Dendritic cell treated with granulocyte-macrophage colony-stimulating factor and Interleukin-4, amounts not matched to agents 40 ng/mL and 50 ng/mL, for 4 days (primary cell): ENCODE data around the gene CACNA2D1.
"Not testable (repeated sequence)": the region's sequence is repeated elsewhere in the genome, so short reads cannot be mapped to it uniquely, and the experiment has no call there.

Experiments
- H3K27ac Mint-ChIP-seq: one replicate; pipeline ENCODE4 v1.8.0; 2022; ENCODE audit warnings: mild to moderate bottlenecking, mixed read lengths
- H3K27me3 Mint-ChIP-seq: one replicate; pipeline ENCODE4 v1.8.0; 2022; ENCODE audit warnings: mild to moderate bottlenecking, mixed read lengths
- H3K36me3 Mint-ChIP-seq: one replicate; pipeline ENCODE4 v1.8.0; 2022; ENCODE audit warnings: low read depth, mixed read lengths
- H3K4me1 Mint-ChIP-seq: one replicate; pipeline ENCODE4 v1.8.0; 2022; ENCODE audit warnings: low read depth, mixed read lengths
- H3K4me3 Mint-ChIP-seq: one replicate; pipeline ENCODE4 v1.8.0; 2022; ENCODE audit warnings: mild to moderate bottlenecking, moderate library complexity, mixed read lengths
- H3K9me3 Mint-ChIP-seq: one replicate; pipeline ENCODE4 v1.8.0; 2022; ENCODE audit warnings: mixed read lengths
- intact Hi-C: fragments of 100-400 bp; cut with micrococcal nuclease; formaldehyde crosslinking; loops from one replicate; pipeline ENCODE4 v1.15.0; 2022

The CACNA2D1 gene

DNA sequence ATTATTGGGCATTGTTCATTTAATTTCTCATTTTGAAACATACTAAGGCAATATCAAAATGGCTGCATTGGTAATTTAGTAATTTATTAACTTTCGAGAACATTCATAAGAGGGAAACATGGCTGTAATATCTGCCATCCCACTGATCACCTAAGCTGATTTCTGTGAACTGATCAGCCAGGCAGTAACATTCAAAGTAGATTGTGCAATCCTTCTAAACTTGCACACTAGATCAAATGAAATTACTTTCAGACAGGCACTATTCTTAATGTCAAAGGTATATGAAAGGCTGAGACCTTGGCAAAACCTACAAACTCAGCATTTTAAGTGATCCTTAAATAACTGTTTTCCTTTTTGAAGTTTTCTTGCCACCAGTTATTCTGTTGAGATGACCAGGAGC is 290.7 kb downstream of the CACNA2D1 start:
- H3K4me3 Mint-ChIP-seq = no peak overlapping the region
- H3K27ac Mint-ChIP-seq = no peak overlapping the region
- intact Hi-C loops = no loop called here
- no peaks in the 10 kb centered on the region for H3K9me3 Mint-ChIP-seq
- no peaks in the 10 kb centered on the region for H3K27me3 Mint-ChIP-seq
- no peaks in the 10 kb centered on the region for H3K36me3 Mint-ChIP-seq
- no peaks in the 10 kb centered on the region for H3K4me1 Mint-ChIP-seq

DNA sequence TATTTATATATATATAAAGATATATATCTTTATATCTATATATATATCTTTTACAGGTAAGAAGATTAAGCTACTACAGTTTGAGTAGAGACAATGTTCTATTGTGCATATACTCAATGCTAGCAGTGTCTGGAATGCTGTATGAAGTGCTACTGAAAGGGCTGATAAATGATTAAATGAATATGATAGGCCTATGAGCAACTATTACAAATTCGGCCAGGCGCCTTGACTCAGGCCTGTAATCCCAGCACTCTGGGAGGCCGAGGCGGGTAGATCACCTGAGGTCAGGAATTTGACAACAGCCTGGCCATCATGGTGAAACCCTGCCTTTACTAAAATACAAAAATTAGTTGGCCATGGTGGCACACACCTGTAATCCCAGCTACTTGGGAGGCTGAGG is 297.1 kb downstream of the CACNA2D1 start:
- H3K27ac Mint-ChIP-seq = no peak overlapping the region
- no peaks in the 10 kb centered on the region for H3K36me3 Mint-ChIP-seq
- intact Hi-C loops = no loop called here
- no peaks in the 10 kb centered on the region for H3K27me3 Mint-ChIP-seq
- H3K4me1 Mint-ChIP-seq = no peaks in the 10 kb centered on the region
- H3K4me3 Mint-ChIP-seq = no peak overlapping the region
- H3K9me3 Mint-ChIP-seq = no peaks in the 10 kb centered on the region

DNA sequence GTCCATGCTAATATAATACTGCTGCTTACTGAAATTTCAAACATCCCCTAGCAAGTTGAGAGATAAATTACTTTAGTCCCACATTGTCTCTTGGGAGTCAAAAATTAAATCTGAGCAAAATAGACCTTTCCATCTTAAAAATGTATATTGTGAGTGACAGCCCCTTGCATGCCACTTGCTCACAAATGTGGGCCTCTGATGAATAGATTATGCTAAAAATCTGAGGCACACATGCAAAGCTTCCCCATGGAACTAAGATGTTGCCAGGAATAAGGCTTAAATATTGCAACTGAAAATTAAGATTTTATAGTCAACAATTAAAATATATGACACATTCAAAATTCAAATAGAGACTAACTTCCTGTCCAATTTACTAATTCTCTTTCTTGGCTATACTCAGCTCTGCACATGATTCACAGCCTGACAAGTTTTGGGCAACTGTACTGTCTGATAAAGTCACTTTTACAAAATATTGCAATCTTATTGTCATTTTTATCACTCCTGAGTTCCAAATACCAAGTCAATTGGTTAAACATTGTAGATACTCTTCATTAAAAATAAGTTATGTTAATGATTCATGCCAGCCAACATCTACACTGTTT is 301.2 kb downstream of the CACNA2D1 start:
- no peaks in the 10 kb centered on the region for H3K4me1 Mint-ChIP-seq
- H3K9me3 Mint-ChIP-seq = no peaks in the 10 kb centered on the region
- intact Hi-C loops = no loop called here
- no peak overlapping the region for H3K27ac Mint-ChIP-seq
- no peaks in the 10 kb centered on the region for H3K27me3 Mint-ChIP-seq
- no peak overlapping the region for H3K4me3 Mint-ChIP-seq
- no peaks in the 10 kb centered on the region for H3K36me3 Mint-ChIP-seq

DNA sequence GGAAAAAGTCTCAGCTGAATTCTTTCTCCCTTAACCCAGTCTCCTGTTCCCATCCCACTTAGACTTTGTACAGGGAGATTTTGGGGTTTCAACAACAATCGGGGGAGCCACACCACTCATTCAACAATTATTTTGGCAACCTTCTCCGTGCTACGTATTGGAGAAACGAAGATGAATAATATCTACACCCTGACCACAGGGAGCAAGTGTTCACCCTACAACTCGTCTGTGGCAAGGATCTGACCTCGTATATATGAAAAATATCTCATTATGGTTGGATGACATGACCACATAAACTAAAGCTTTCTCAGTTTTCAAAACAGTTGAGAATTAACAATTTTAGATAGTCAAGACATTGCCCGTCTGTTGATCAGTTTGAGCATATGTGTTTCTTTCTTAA is 302.1 kb downstream of the CACNA2D1 start:
- no peak overlapping the region for H3K4me3 Mint-ChIP-seq
- H3K27ac Mint-ChIP-seq = no peak overlapping the region
- no peaks in the 10 kb centered on the region for H3K27me3 Mint-ChIP-seq
- H3K36me3 Mint-ChIP-seq = no peaks in the 10 kb centered on the region
- no peaks in the 10 kb centered on the region for H3K4me1 Mint-ChIP-seq
- intact Hi-C loops = no loop called here
- H3K9me3 Mint-ChIP-seq = no peaks in the 10 kb centered on the region

DNA sequence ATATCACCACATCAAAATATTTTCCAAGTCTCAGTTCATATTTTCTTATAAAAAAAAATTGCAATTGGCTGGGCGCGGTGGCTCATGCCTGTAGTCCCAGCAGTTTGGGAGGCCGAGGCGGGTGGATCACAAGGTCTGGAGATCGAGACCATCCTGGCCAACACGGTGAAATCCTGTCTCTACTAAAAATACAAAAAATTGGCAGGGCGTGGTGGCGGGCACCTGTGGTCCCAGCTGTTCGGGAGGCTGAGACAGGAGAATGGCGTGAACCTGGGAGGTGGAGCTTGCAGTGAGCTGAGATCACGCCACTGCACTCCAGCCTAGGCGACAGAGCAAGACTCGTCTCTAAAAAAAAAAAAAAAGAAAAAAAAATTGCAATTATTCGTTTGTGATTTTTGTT is 303.0 kb downstream of the CACNA2D1 start:
- H3K27ac Mint-ChIP-seq, H3K4me1 Mint-ChIP-seq, intact Hi-C loops, H3K27me3 Mint-ChIP-seq, H3K36me3 Mint-ChIP-seq, H3K9me3 Mint-ChIP-seq, H3K4me3 Mint-ChIP-seq: not testable (repeated sequence)

DNA sequence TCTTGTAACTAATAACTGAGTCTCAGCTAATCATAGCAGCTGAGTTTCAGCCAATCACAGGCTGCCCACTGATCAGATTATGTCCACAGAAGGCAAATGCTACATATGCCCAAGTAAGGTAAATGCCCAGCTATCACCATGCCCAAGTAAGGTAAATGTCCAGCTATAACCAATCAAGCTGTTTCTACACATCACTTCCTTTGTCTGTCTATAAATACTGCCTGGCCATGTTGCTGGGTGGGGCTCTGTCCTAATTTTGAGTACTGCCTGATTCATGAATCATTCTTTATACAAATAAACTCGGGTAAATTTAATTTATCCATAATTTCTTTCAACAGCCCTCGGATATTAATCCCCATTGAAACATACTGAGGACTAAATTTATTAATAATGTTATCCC is 312.4 kb downstream of the CACNA2D1 start:
- H3K27me3 Mint-ChIP-seq = no peaks in the 10 kb centered on the region
- intact Hi-C loops = no loop called here
- H3K4me1 Mint-ChIP-seq = peaks cover 6% of the 10 kb centered on the region
- H3K27ac Mint-ChIP-seq = no peak overlapping the region
- H3K36me3 Mint-ChIP-seq = no peaks in the 10 kb centered on the region
- H3K4me3 Mint-ChIP-seq = no peak overlapping the region
- H3K9me3 Mint-ChIP-seq = no peaks in the 10 kb centered on the region

DNA sequence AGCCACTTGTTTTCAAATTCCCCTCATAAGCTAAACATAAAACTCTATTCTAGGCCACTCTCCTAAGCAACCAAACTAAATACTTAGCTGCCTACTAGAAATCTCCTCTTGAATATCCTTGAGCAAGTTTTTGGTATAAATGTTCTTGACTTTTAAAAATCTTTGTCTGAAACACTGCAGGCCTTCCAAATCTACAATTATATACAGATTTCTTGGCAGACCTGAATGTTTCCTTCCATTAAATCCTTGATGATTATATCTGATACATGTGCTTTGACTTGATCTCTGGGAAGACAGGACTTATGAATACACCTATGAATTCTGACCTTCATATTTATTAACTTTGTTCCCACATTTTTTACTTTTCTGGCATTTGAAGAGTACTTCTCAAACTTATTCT is 314.5 kb downstream of the CACNA2D1 start:
- Mint-ChIP-seq H3K27ac (no peak overlapping the region), H3K27me3 (no peaks in the 10 kb centered on the region), H3K9me3 (no peaks in the 10 kb centered on the region), H3K4me3 (no peak overlapping the region), H3K36me3 (no peaks in the 10 kb centered on the region), H3K4me1 (peaks cover 6% of the 10 kb centered on the region)
- intact Hi-C loops = no loop called here

DNA sequence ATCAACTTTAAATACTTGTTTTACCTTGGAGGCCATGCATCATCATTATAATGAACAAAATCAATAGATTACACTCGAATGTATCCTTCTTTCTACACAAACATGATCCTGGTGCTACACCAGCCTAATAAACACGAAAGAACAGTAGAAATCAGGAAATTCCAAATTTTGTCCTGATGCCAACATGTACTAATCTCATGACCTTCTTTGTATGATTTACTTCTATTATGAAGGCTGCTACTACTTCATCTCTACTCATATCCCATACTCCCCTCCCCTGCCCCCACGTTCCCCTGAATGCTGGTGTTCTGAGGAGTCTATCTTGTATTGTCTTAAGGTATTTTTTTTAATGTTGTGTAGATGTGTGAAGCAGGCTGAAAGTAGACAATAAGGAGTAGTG is 315.0 kb downstream of the CACNA2D1 start:
- intact Hi-C loops = no loop called here
- Mint-ChIP-seq H3K4me3 (no peak overlapping the region), H3K27ac (no peak overlapping the region), H3K36me3 (no peaks in the 10 kb centered on the region), H3K4me1 (peaks cover 6% of the 10 kb centered on the region), H3K27me3 (no peaks in the 10 kb centered on the region), H3K9me3 (no peaks in the 10 kb centered on the region)

DNA sequence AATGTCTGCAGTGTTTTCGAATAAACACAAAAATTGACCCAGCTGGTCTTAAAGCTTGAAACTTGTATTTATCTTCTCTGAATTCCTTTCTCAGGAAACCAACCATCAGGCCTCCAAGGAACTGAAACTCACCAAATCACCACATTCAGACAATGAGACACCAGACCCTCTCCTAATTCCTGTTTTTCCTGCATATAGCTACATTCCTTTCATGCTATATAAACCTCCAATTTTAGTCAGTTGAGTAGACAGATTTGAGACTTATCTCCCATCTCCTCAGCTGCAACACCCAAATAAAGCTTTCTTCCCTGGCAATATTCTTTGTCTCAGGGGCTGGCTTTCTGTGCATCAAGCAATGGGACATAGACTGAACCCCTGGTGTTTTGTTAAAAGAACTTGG is 317.0 kb downstream of the CACNA2D1 start:
- Mint-ChIP-seq H3K27me3 (no peaks in the 10 kb centered on the region), H3K4me3 (no peak overlapping the region), H3K36me3 (no peaks in the 10 kb centered on the region), H3K9me3 (no peaks in the 10 kb centered on the region), H3K27ac (no peak overlapping the region), H3K4me1 (peaks cover 6% of the 10 kb centered on the region)
- intact Hi-C loops = no loop called here

DNA sequence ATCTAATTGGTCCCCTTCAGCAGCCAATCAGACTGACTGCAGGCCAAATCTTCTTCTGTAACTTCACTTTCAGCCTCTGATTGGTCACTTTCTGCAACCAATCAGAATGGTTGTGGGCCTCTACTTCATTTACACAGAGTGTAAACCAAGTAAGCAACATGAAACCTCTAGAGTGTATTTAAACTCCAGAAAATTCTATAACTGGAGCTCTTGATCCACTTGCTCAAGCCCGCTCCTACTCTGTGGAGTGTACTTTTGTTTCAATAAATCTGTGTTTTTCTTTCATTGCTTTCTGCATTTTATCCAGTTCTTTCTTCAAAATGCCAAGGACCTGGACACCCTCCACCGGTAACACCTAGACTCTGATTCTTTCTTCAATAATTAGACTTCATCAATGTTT is 319.1 kb downstream of the CACNA2D1 start:
- H3K27me3 Mint-ChIP-seq = no peaks in the 10 kb centered on the region
- H3K4me3 Mint-ChIP-seq = no peak overlapping the region
- peaks cover 6% of the 10 kb centered on the region for H3K4me1 Mint-ChIP-seq
- no peak overlapping the region for H3K27ac Mint-ChIP-seq
- no peaks in the 10 kb centered on the region for H3K9me3 Mint-ChIP-seq
- no peaks in the 10 kb centered on the region for H3K36me3 Mint-ChIP-seq
- intact Hi-C loops = no loop called here

DNA sequence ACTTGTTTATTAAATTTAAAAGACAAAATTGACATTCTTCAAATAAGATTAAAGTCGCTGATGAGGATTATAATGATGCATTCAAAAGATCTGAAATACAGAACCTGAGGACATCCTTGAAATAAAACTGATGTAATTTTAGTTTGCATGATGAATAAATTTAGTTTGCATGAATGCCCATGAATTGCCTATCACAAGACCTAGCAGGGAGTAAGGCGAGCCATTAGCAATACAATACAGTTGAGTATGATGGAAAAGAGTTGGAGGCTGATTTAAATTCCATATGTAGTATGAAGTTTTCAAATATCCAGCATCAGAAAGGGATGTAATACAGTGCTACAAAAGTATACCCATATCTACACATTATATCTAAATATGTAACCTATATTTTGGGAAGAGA is 321.3 kb downstream of the CACNA2D1 start:
- H3K27ac Mint-ChIP-seq = no peak overlapping the region
- intact Hi-C loops = no loop called here
- no peaks in the 10 kb centered on the region for H3K36me3 Mint-ChIP-seq
- peaks cover 6% of the 10 kb centered on the region for H3K4me1 Mint-ChIP-seq
- no peaks in the 10 kb centered on the region for H3K27me3 Mint-ChIP-seq
- no peaks in the 10 kb centered on the region for H3K9me3 Mint-ChIP-seq
- no peak overlapping the region for H3K4me3 Mint-ChIP-seq

DNA sequence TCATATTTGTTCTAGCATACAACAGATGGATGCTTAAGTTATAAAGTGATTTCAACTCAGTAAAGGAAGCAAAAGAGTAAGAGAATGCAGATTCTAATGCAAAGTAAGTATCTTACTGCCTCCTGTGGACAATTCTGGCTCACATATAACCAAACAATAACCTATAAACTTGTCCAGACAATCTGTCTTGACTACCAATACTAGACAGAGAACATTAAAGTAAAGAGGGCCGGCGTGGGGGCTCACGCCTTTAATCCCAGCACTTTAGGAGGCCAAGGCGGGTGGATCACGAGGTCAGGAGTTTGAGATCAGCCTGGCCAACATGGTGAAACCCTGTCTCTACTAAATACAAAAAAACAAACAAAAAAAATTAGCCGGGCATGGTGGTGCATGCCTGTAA is 329.3 kb downstream of the CACNA2D1 start:
- H3K27me3 Mint-ChIP-seq = no peaks in the 10 kb centered on the region
- no peaks in the 10 kb centered on the region for H3K36me3 Mint-ChIP-seq
- no peak overlapping the region for H3K27ac Mint-ChIP-seq
- intact Hi-C loops = no loop called here
- no peaks in the 10 kb centered on the region for H3K4me1 Mint-ChIP-seq
- no peaks in the 10 kb centered on the region for H3K9me3 Mint-ChIP-seq
- no peak overlapping the region for H3K4me3 Mint-ChIP-seq

DNA sequence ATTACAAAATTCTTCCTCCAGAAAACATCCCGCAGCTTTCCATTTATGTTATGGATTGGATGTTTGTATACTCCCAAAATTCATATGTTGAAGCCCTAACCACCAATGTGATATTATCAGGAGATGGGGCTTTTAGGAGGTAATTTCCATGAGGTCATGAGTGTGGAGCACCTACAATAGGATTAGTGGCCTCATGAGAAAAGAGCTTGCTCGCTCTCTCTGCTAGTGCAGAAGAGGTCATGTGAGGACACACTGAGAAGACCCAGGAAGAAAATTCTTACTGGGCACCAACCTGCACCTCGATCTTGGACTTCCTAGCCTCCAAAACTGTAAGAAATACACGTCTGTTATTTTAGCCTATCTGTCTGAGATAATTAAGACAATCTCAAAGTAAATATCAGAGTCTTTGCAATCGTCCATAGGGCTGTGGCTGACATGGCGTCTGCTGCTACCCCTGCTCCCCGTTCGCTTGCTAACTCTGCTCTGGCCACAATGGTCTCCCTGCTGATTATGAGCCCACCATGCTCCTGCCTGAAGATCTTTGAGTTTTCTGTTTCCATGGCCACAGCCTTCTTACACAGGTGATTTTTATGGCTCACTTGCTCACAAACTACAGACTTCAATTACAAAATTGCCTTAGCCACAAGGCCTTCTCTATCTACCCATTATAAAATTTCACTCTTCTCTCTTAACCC is 333.3 kb downstream of the CACNA2D1 start:
- H3K27me3 Mint-ChIP-seq = no peaks in the 10 kb centered on the region
- no peaks in the 10 kb centered on the region for H3K4me1 Mint-ChIP-seq
- no peak overlapping the region for H3K4me3 Mint-ChIP-seq
- no peaks in the 10 kb centered on the region for H3K9me3 Mint-ChIP-seq
- H3K36me3 Mint-ChIP-seq = no peaks in the 10 kb centered on the region
- no peak overlapping the region for H3K27ac Mint-ChIP-seq
- intact Hi-C loops = no loop called here

DNA sequence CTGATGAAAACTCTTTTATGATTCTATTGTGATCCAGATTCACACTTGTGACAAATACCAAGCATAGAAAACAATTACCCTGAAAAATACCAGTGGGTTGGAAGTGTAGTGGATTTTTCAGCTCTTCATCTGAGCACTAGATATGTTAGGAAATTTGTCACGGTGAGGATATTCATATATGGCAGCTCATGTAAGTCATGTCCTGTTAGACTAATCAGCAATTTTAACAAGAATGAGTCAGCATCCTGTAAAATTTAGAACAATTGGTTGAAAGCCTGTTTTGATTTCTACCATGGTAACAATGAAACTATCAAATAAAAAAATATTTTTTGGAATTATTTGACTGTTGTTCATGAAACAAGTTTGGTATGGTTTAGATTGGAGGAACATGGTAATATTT is 334.3 kb downstream of the CACNA2D1 start:
- Mint-ChIP-seq H3K4me3 (no peak overlapping the region), H3K9me3 (no peaks in the 10 kb centered on the region), H3K27me3 (no peaks in the 10 kb centered on the region), H3K4me1 (no peaks in the 10 kb centered on the region), H3K36me3 (no peaks in the 10 kb centered on the region), H3K27ac (no peak overlapping the region)
- intact Hi-C loops = no loop called here

DNA sequence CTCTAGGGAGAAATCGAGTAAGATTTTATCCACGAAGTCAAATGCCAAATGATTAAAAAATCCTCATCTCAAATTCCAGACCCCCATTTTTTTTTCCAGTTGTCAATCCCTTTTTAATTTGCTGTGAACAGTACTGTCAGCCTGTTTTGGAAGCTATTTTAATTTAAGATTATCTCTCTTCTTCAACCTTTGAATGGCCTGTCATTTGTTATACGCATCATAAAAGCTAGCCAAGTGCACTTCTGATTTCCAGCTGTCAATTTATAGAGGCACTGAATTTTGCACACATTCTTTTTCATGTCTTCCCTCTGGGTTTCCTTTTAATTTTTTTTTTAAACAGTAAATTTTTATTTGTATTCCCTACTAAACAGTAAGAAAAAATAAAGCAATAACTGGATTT is 337.4 kb downstream of the CACNA2D1 start:
- Mint-ChIP-seq H3K9me3 (no peaks in the 10 kb centered on the region), H3K36me3 (no peaks in the 10 kb centered on the region), H3K27me3 (no peaks in the 10 kb centered on the region), H3K4me3 (no peak overlapping the region), H3K27ac (no peak overlapping the region), H3K4me1 (no peaks in the 10 kb centered on the region)
- intact Hi-C loops = no loop called here
